ENCODE results near the gene ERICH2.

GRCh38 chr2:170814533-170815230 is 44.5 kb downstream of the ERICH2 start:
- TF ChIP-seq CTCF (IDR thresholded peaks at IDR 0.05) (no peak), POLR2AphosphoS5 (IDR thresholded peaks at IDR 0.05; ENCODE audit: insufficient read depth in 1 of 2, low read depth in 1 of 2) (no peak), POLR2A (IDR thresholded peaks at IDR 0.05) (no peak)
